Left renal cortex interstitium (tissue), 4 donors: ENCODE measurements around the gene VCPKMT. TPM values are rescaled to one million over a fixed set of nuclear protein-coding genes. Genes with fewer than 3 reads are reported as not detected.

Source experiments
- DNase-seq, 4 donors: peaks; one replicate each; pipeline ENCODE4 v3.0.0-alpha.2; 2013; ENCODE audit warnings: low read depth in 4 of 4, low spot score in 2 of 4, missing footprints in 1 of 4
- polyA plus RNA-seq, 4 donors: library from polyadenylated mRNA; unstranded; fragments of 120-200 nt; gene quantifications; one replicate each; pipeline ENCODE4 v1.2.1, GENCODE V29; 2013; ENCODE audit not compliant: insufficient read length in 4 of 4

Gene VCPKMT
- 10 to 100 TPM; 13.3 to 21.2 (median 14.7) TPM for polyA plus RNA-seq

DNA sequence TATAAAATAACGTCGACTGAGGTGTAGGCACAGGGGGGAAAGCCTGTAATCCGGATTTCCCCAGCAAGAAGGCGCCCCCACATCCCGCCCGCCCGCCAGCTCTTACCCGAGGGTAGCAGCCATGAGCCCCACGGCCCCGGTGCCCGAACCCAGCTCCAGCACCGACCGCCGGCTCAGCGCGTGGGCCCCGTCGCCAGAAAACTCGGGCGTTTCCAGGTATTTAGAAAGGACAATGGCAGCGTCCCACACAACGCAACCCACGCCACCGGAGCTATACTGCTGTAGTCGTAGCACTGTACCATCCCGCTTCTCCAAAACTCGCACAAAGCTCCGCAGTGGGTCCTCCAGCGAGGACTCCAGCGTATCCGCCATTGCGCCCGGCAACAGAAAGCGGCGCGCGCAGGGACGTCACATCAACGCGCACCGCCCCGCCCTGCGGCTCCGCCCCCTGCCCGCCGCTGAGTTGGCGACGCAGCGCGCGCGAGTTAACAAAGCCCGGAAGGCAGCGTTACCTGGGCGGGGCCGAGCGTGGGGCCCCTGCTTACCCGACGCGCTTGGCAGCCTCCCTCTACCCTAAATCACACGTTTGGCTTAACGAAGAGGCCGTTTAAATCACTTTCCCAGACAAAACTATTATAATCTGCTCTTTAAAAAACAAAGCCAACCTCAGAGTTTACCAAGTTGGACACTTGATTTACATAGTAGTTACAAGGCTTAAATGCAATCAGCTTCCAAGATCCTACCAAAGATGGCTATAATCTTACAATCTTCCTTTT is at the start of gene VCPKMT:
VCPKMT (minus strand) TSS at position 392 of the 776 bp plus-strand sequence; CDS start at position 372, 20 bp downstream.
- DNase-seq: peak; percentile 84 to 89 (median 85)

DNA sequence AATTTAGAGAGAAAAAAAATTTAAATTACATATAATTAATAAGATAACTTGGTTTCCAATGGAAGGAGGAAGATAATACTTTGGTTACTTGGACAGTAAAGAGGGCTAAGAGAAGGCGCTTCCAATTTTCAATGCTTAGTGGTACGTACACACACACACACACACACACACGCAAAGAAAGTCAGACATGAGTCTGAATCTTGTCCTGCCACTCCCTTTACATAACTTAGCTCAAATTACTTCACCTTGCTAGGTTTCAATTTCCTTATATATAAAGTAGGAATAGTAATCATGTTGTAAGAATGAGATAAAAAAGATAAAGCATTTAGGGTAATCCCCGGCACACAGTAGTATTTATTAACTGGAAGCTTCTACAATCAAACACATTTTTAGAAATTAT is 39.7 kb upstream of the VCPKMT start:
- DNase-seq: no peak

DNA sequence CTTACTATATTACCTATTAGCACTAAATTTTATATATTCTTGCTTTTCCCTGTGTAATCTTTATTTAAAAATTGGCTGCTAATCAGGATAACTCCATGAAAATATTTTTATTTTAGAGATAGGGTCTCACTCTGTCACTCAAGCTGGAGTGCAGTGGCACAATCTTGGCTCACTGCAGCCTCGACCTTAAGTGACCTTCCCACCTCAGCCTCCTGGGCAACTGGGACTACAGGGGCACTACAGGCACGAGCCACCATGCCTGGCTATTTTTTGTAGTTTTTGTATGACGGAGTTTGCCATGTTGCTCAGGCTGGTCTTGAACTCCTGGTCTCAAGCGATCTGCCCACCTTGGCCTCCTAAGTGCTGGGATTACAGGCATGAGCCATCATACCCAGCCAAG is 32.4 kb upstream of the VCPKMT start:
- no peak for DNase-seq

DNA sequence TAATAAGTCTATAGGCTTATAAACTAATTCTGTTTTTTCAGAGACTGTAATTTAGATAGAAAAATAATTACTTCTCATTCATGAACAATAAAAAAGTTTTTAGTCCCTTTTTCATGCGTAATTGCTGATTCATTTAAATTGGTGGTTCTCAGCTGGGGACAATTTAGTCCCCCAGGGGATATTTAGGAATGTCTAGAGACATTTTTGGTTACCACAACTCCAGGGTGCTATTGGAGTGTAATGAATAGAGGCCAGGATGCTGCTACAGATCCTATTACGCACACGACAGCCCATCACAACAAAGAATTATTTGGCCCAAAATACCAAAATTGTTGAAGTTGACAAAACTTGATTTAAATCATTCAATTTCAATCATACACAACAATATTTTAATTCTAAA is 22.8 kb upstream of the VCPKMT start:
- DNase-seq: no peak

DNA sequence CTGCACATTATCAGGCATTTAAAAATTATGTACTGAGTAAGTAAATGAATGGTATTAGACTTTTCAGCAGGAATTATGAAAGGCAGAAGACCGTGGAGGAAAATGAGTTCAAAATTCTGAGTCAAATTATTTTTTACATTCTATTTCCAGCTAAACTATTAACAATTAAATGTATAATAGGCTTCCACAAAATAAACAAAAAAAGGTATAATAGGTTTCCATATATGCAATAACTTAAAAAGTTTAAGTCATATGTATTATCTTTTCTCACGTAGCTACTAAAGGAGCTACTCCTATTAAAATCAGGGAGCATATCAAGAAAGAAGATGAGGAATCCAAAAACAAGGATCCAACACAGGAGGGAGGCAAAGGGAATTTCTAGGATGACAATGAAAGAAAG is 11.4 kb upstream of the VCPKMT start:
- no peak for DNase-seq

DNA sequence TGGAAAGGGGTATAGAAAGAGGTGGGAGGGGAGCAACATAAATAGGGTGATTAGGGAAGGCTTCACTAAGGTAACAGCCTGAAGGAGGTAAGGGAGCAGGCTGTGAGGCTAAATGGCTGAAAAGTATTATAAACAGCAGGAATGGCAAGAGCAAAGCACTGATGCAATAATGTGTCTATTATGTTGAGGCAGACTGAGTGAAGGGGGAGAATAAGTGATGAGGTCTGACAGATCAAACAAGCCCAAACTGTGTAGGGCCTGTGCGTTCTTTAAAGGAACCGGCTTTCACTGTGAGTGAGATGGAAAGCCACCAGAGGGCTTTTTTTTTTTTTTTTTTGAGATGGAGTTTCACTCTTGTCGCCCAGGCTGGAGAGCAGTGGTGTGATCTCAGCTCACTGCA is 6.7 kb upstream of the VCPKMT start:
- no peak for DNase-seq

DNA sequence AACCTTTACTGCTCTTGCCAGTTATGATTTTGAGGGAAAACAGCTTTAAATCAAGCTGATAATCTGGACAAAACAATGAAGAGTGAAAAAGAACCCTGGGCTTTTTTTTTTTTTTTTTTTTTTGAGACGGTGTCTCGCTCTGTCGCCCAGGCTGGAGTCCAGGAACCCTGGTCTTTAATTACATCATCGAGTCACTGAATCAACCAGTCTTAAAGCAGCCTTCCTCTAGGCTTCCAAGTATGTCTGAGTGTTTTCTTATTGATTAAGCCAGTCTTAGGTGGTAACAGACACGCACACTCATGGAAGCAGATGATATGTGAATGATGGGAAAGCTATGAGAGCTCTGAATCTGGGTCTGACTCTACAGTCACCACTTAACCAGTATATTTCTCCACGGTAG is 5.9 kb upstream of the VCPKMT start:
- no peak for DNase-seq

DNA sequence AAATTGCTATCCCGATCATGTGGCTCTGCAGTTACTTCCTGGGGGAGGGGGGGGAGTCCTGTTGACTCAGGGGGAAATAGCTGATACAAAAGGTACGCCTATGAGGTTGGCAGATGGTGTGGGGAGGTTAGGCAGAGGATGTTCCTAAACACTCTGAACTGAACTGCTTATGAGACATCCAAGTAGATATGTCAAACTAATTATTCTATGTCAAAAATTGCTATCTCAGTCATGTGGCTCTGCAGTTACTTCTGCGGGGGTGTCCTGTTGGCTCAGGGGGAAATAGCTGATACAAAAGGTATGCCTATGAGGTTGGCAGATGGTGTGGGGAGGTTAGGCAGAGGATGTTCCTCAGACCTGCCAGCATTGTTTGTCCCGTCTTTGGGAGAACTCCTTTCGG is 5.1 kb upstream of the VCPKMT start:
- no peak for DNase-seq

DNA sequence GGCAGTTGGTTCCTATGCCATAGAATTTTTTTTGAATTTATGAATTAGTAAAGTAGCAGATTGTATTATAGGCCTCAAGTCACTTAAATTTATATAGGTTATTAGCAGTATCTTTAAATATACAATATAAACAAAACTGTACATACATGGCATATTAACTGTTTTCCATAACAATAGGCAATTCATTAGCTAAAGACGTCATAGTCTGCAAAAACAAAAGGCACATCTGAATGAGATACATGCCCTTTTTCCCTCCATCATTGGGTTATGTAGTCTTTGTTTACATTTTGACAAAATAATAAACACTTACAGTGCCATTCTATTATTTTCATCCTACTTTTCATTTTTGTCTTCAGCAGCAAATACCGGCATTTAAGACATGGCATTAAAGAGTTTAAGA is 1.1 kb upstream of the VCPKMT start:
- DNase-seq: no peak

DNA sequence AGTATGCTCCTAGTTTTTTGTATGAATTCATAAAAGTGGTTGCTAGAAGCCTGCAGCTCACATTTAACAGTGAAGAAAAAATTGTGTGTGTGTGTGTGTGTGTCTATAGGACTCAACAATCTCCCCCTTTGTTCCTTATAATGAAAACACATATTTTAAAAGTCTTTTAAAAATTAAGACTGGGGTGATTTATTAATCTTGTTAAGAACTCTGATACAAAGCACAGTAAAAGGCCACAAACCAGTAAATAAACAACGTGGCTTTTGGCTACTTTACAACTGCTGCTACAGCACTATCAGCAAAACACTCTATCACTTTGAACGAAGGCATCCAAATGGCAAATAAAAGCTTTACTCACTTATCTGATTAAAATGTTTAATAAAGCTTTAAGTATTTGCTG is 594 bp upstream of the VCPKMT start:
- peak in 1 of 4 donors; percentile 53 for DNase-seq

DNA sequence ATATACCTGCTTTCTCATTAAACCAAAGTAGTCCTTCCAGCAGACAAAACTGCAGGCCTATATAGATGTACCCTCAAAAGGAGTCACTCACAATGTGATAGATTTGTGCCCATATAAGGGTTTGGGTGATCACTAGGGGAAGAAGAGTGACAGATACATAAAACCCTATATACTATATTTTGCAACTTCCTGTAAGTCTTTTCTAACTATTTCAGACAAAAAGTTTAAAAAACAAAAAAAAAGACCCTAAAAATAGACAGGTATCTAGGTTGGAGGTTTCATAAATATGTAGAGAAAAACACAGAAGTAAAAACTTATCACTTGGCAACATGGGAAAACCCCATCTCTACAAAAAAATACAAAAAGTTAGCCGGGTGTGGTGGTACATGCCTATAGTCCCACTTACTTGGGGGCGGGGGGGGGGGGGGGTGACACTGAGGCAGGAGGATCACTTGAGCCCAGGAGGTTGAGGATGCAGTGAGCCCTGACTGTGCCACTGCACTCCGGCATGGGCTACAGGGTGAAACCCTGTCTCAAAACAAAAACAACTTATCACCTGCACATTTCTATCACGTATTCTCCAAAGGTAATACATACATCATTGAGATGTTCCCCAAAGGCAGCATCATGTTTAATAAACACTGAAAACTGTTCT is 2.9 kb downstream of the VCPKMT start:
- DNase-seq: no peak

DNA sequence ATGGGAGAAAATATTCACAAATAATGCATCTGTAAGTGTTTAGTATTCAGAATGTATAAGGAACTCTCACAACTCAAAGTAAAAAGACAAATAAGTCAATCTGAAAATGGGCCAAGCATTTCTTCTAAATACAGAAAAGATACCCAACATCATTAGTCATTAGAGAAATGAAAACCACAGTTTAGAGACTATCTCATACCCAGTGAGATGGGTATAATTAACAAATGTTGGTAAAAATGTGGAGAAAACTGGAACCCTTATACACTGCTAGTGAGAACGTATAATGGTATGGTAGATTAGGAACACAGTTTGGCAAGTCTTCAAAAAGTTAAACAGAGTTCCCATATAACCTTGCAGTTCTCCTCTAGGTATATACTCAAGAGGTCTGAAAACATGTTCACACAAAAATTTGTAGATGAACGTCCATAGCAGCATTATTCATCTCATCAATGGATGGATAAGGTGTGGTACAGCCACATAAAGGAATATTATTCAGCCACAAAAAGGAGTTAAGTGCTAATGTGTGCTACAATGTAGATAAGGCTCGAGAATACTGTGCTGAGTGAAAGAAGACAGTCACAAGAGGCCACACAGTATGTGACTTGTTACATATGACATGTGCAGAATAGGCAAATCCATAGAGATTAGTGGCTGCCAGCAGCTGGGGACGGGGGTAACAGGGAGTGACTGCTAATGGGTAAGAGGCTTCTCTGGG is 5.9 kb downstream of the VCPKMT start:
- DNase-seq: no peak

DNA sequence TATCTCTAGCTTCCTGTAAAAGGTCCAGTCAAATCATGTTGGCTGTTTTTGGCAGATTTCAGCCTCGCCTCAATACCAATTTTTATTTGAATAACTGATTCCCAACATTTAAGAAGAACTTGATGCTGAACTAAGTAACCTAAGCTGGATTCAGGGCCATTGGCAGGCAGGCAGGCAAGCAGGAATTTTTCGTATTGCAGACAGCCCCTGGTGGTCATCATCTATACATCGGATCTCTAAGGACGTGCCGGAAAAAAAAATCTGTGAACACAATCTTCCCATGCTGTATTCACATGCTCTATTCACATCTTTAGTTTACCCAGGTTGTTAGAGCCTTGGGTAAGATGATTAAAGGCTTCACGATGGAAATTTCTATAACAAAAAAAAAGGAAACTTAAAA is 7.0 kb downstream of the VCPKMT start:
- DNase-seq: no peak

DNA sequence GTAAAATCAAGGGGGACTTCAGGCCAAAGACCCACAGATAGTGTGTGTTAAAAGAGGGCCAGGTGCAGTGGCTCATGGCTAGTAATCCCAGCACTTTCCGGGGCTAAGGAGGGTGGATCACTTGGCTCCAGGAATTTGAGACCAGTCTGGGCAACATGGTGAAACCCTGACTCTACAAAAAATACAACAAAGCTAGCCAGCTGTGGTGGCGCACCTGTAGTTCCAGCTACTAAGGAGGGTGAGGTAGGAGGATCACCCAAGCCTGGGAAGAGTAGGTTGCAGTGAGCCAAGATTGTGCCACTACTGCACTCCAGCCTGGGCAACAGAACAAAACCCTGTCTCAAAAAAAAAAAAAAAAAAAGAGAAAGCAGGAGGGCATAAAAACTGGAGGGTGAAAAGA is 8.5 kb downstream of the VCPKMT start:
- DNase-seq: no peak

DNA sequence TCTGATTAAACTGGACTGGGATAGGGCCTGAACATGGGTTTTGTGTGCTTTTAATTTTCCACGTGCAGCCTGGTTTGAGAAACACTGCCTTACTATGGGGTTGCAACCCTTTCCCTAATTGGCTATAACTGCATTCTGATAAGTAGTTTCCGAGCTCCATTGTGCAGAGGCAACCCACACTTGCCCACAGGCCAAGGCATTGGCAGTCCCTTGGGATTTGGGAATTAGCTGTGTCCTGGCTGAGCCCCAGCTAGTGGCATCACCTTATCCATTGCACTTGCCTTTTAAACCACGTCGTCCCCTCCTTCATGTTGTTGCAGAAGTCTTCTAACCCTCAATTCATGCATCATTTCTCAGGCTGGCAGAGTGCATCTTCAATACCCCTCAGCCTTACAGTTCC is 10.2 kb downstream of the VCPKMT start:
- no peak for DNase-seq

DNA sequence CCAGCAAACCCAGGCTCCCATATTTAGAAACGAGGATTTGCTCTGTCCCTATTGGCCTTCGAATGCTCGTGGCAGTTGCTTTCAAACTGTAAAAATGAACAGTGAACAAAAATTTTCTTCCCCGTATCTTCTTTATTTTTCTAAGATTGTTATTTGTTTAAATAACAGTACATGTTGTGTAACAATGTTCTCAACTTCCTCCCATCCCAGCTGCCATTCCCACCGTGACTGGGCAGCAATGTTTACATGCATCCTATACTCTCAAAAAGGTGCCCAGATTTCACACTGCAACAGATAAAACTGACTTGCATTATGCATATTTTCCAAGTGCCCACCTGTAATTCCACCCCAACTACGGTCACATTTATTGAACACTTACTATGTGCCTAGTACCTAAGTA is 12.8 kb downstream of the VCPKMT start:
- no peak for DNase-seq

DNA sequence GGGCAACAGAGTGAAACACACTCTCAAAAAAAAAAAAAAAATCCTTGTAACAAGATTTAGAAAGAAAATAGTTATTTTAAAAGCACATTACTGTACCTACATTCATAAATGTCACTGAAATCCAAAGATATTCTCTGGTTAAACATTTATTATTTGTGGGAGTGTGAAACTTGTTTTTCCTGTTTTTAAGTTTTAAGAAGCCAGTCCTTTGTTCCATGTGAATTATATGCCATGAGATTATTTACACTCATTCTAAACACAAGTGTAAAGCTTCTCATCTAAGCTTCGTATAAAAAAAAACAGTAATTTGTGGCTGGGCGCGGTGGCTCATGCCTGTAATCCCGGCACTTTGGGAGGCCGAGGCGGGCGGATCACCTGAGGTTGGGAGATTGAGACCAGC is 15.0 kb downstream of the VCPKMT start:
- DNase-seq: no peak

DNA sequence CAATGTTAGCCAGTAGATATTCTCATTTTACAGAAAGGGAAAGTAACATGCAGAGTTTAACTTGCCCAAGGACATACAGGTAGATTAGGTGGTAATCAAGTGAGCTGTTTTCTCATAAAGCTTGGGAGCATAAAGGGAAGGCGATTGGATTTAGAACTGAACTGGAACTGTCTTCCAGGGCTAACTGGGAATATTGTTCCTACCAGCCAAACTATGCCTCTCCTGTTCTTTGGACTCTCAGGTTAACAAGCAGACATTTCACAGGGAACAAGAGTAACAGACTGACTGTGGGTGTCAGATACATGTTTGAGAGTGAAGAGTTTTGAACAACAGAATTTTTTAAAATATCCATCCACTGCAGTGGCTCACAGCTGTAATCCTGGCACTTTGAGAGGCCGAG is 15.6 kb downstream of the VCPKMT start:
- DNase-seq: no peak

DNA sequence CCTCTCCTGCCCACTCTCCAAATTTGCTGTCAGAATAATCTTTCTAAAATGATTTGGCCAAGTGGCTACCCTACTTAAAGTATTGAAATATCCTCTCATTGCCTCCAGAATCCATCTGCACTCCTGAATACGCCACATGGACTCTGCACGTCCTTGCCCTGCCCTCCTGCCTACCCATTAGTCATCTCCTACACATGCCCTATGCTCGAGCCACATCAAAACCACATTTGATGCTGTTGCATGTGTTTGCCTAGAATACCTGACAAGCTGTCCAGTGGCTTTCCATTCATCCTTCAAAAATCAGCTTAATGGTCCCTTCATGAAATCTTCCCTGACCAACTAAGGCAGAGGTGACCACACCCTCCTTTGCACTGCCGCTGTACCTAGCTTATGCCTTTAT is 17.0 kb downstream of the VCPKMT start:
- DNase-seq: no peak

DNA sequence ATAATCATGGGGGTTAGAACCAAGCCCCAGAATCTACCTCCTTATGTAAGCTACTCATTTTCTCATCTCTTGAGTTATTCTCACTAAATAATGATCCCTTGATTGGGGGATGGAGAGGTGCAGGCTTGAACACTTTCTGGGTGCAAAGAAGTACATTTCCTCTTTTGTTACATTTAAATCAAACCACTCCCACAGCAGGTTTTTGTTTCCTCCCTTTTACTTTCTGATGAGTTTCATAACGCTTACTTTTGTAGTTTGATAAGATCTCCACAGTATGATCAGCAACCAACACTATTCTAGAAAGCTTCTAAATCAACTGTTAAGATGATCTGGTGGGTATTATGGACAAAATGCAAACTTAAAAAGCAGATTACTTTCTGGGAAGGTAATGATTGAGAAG is 20.5 kb downstream of the VCPKMT start:
- DNase-seq: no peak

DNA sequence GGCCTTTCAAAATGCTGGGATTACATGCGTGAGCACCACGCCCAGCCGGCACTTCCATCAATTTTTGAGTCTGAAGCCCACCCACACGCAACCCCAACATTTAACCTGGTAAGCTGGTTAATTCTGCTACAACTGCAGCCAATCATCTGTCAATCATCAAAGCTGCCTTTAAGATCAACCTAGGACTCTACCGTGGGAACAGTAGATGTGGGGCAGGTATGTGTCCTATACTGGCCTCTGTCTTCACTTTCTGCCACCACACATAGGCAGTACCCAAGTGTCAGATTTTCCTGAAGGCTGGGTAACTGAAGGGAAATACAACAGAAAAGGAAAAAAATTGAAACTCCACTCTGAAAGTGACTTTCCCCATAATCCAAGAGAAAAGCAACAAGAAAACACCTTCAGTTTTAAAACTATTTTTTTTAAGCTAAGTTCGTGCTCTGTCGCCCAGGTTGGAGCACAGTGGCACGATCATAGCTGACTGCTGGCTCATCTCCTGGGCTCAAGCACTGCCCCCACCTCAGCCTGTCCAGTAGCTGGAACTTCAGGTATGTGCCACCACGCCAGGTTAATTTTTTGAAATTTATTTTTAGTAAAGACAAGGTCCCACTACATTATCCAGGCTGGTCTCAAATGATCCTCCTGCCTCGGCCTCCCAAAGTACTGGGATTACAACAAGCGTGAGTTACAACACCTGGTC is 22.2 kb downstream of the VCPKMT start:
- no peak for DNase-seq
